ENCODE measurements around the gene WDFY4.

WDFY4 gene

DNA sequence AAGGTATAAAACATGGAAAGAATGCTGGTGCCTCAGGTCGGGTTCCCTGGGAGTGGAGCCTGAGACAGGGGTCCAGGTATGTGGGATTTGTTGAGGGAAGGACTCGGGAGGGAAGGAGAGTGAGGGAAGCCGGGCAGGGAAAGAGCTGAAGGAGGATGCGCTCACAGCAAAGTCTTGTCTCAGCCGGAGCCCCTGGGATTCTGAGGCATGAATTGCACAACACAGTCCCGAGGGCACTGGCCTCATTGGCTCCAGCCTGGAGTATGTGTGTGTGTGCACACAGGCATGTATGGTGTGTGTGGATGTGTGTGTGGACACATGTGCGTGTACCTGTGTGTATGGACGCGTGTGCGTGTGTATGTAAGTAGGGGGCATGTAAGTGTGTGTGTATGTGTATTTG is 87.4 kb downstream of the WDFY4 start:
- TF ChIP-seq, protein P1, sequence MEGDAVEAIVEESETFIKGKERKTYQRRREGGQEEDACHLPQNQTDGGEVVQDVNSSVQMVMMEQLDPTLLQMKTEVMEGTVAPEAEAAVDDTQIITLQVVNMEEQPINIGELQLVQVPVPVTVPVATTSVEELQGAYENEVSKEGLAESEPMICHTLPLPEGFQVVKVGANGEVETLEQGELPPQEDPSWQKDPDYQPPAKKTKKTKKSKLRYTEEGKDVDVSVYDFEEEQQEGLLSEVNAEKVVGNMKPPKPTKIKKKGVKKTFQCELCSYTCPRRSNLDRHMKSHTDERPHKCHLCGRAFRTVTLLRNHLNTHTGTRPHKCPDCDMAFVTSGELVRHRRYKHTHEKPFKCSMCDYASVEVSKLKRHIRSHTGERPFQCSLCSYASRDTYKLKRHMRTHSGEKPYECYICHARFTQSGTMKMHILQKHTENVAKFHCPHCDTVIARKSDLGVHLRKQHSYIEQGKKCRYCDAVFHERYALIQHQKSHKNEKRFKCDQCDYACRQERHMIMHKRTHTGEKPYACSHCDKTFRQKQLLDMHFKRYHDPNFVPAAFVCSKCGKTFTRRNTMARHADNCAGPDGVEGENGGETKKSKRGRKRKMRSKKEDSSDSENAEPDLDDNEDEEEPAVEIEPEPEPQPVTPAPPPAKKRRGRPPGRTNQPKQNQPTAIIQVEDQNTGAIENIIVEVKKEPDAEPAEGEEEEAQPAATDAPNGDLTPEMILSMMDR (IDR thresholded peaks at IDR 0.05; ENCODE audit: control insufficient read depth, extremely low read depth, insufficient read depth) = no peak
- no peak for DNase-seq (ENCODE audit: low read depth)
- no peak overlapping the region for H3K4me3 ChIP-seq (ENCODE audit: low read depth, low read length)

DNA sequence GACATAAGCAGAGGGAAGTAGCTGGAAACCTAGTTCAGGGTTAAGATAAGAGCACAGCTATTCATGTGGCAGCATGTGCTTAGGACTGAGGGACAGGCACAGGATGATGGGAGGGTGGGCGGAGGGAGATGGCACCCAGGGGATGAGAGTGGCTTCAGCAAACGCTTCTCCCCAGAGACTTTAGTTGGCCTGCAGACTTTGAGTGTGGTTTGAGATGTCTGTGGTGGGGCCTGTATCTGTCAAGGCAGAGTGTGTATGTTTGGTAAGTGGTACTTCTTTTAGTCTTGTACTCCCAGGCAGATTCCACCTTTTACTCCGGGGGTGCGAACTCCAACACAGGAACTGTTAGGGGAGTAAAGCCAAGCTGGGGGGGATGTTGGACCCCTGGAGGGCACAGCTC is 88.9 kb downstream of the WDFY4 start:
- DNase-seq (ENCODE audit: low read depth) = no peak
- H3K4me3 ChIP-seq (ENCODE audit: low read depth, low read length) = no peak overlapping the region
- TF ChIP-seq, protein P1 (IDR thresholded peaks at IDR 0.05; ENCODE audit: control insufficient read depth, extremely low read depth, insufficient read depth) = no peak

DNA sequence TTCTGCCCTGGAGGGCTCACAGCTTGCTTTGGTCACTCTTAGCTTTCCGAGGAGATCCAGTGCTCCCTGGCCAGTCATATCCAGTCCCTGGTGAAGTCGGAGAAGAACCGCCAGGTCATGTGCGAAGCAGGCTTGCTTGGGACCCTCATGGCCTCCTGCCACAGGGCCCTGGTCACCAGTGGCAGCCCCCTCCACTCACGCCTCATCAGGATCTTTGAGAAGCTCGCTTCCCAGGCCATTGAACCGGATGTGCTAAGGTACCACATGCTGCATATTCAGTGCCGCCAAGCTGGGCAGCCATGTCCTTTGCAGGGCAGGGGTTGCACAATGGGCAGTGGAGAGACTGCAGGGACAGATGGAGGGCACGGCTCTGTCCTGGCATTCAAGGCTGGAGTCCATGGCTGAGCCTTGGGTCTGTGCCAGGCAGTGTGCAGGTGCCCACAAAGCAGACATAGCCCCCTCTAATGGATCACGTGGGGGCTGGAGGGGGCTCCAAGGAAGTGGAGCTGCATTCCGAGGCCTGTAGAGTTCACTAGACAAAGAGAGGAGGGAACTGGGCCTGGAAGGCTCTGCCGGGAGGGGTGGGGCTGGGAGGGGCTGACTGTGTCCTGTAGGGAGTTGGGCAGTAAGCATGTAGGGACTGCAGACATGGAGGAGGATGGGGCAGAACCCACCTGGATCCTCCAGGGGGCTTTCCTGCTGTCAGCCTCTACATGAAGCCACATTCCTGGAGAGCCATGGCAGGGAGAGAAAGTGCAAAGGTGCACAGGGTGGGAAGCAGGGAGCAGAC is 89.9 kb downstream of the WDFY4 start:
- no peak for DNase-seq (ENCODE audit: low read depth)
- H3K4me3 ChIP-seq (ENCODE audit: low read depth, low read length) = no peak overlapping the region
- TF ChIP-seq, protein P1 (IDR thresholded peaks at IDR 0.05; ENCODE audit: control insufficient read depth, extremely low read depth, insufficient read depth) = no peak

DNA sequence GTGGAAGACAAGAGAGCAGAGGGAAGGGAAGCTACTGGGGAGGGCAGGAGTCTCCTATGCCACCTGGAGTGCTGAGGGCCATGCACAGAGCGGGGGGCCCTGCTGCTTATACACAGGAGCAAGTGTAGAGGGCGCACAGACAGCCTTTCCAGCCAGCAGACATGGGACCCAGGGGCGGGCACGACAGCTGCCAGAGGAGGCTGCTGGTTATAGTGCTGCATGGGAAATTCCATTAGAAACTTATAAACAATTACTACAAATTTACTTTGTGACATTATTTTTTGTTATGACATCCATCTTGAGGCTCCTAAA is 90.5 kb downstream of the WDFY4 start:
- TF ChIP-seq, protein P1 (IDR thresholded peaks at IDR 0.05; ENCODE audit: control insufficient read depth, extremely low read depth, insufficient read depth) = no peak
- no peak overlapping the region for H3K4me3 ChIP-seq (ENCODE audit: low read depth, low read length)
- DNase-seq (ENCODE audit: low read depth) = no peak

DNA sequence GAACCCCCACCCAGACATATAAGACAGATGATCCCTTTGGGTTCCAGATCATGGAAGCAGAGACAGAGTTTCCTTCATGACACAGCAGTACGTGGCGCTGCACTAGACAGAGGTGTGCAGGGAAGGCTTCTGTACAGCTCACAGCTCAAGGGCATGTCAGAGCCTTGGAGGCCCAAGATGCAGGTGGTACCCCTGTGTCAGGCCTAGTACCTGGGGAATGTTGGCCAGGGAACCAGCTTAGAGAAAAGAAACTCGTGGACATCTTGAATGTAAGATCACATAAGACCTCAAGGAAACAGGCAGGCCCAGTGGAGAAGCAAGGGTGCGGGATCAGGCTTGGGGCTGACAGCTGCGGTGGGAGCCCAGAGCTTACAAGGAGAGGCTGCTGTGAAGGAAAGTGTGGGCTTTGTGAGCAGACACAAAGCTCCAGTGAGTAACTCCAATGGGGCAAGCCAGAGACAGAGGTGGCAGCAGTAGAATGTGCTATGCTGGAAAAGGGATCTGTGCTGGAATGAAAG is 91.4 kb downstream of the WDFY4 start:
- DNase-seq (ENCODE audit: low read depth) = no peak
- H3K4me3 ChIP-seq (ENCODE audit: low read depth, low read length) = no peak overlapping the region
- TF ChIP-seq, protein P1 (IDR thresholded peaks at IDR 0.05; ENCODE audit: control insufficient read depth, extremely low read depth, insufficient read depth) = no peak

DNA sequence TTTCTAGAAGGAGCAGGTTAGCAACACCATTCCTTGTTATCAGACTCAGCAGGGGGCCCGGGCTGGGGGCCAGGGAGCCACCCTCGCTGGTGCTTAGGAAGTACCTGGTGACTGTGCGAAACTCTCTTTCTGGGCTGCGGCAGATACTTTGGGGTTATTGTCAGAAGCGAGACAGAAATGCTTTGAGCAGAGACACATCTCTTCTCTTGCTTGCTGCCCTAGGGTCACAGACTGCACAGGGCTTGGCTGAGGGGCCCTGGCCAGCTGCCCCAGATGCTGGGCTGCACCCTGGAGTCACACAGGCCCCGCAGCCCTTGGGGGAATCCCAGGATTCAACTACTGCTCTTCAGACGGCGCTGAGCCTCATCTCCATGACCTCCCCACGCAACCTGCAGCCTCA is 91.9 kb downstream of the WDFY4 start:
- no peak for DNase-seq (ENCODE audit: low read depth)
- TF ChIP-seq, protein P1 (IDR thresholded peaks at IDR 0.05; ENCODE audit: control insufficient read depth, extremely low read depth, insufficient read depth) = no peak

DNA sequence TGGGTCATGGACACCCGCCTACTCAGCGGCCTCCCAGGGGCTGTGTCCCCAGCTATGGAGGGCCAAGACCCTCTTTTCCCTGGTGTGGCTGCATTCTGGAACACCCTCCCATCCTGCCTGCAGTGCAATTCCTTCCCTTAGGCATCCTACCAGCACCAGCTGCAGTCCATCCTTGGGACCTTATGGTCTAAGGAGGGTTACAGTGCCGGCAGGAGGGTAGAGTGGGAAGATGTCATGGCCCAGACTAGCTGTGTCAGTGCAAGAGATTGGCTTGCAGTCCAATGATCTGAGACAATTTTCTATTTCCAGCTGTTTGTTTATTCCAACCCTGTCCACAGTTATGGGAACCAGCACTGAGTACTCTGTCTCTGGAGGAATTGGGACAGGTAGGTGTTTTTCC is 92.4 kb downstream of the WDFY4 start:
- no peak overlapping the region for H3K4me3 ChIP-seq (ENCODE audit: low read depth, low read length)
- TF ChIP-seq, protein P1 (IDR thresholded peaks at IDR 0.05; ENCODE audit: control insufficient read depth, extremely low read depth, insufficient read depth) = no peak
- no peak for DNase-seq (ENCODE audit: low read depth)

More for the DNA sequence above, 91.9 kb downstream of the WDFY4 start:
- no peak overlapping the region for H3K4me3 ChIP-seq (ENCODE audit: low read depth, low read length)

Data from LNCaP clone FGC (cell line).